ENCODE data around the gene KRTAP4-6.
"Not testable (repeated sequence)": the region's sequence is repeated elsewhere in the genome, so short reads cannot be mapped to it uniquely, and the experiment has no call there.

KRTAP4-6 gene

GRCh38 chr17:41140360-41141131 lies at the start of gene KRTAP4-6:
Gene KRTAP4-6 (minus strand): TSS chr17:41140544. CDS start chr17:41140487, 57 bp downstream.
- no peak for DNase-seq (ENCODE audit: low read depth, low spot score)

- DNase-seq (ENCODE audit: low read depth, low spot score): not testable (repeated sequence)
These were observed 49.5 kb upstream of the KRTAP4-6 start, which contains the start of gene KRTAP9-1 for GRCh38 chr17:41189837-41190318. Gene KRTAP9-1 (plus strand): TSS chr17:41189887. CDS start chr17:41189887, 0 bp downstream.

GRCh38 chr17:41186872-41187271 lies 46.5 kb upstream of the KRTAP4-6 start:
- DNase-seq (ENCODE audit: low read depth, low spot score): no peak

- no peak for DNase-seq (ENCODE audit: low read depth, low spot score)
These were observed 44.7 kb upstream of the KRTAP4-6 start for GRCh38 chr17:41185001-41185400.

- no peak for DNase-seq (ENCODE audit: low read depth, low spot score)
These were observed 44.2 kb upstream of the KRTAP4-6 start, which contains the start of gene KRTAP4-1 for GRCh38 chr17:41184480-41184961. Gene KRTAP4-1 (minus strand): TSS chr17:41184911. CDS start chr17:41184854, 57 bp downstream.

GRCh38 chr17:41178843-41179616 lies 38.7 kb upstream of the KRTAP4-6 start:
- DNase-seq (ENCODE audit: low read depth, low spot score): no peak

- no peak for DNase-seq (ENCODE audit: low read depth, low spot score)
These were observed 38.0 kb upstream of the KRTAP4-6 start for GRCh38 chr17:41178341-41178740.

- DNase-seq (ENCODE audit: low read depth, low spot score): no peak
These were observed 37.5 kb upstream of the KRTAP4-6 start, which contains the start of gene KRTAP4-2 for GRCh38 chr17:41177727-41178271. Gene KRTAP4-2 (minus strand): TSS chr17:41178221. CDS start chr17:41178164, 57 bp downstream.

- DNase-seq (ENCODE audit: low read depth, low spot score): no peak
These were observed 36.5 kb upstream of the KRTAP4-6 start for GRCh38 chr17:41176744-41177387.

GRCh38 chr17:41171886-41172285 lies 31.5 kb upstream of the KRTAP4-6 start:
- no peak for DNase-seq (ENCODE audit: low read depth, low spot score)

GRCh38 chr17:41168121-41168520 lies 27.8 kb upstream of the KRTAP4-6 start, which contains the start of gene KRTAP4-3:
Gene KRTAP4-3 (minus strand): TSS chr17:41168221. CDS start chr17:41168172, 49 bp downstream.
- no peak for DNase-seq (ENCODE audit: low read depth, low spot score)

GRCh38 chr17:41167561-41167960 lies 27.2 kb upstream of the KRTAP4-6 start:
- no peak for DNase-seq (ENCODE audit: low read depth, low spot score)

- no peak for DNase-seq (ENCODE audit: low read depth, low spot score)
These were observed 23.5 kb upstream of the KRTAP4-6 start for GRCh38 chr17:41163828-41164227.

- no peak for DNase-seq (ENCODE audit: low read depth, low spot score)
These were observed 20.3 kb upstream of the KRTAP4-6 start, which contains the start of gene KRTAP4-4 for GRCh38 chr17:41160648-41161047. Gene KRTAP4-4 (minus strand): TSS chr17:41160748. CDS start chr17:41160691, 57 bp downstream.

GRCh38 chr17:41160190-41160589 lies 19.8 kb upstream of the KRTAP4-6 start:
- DNase-seq (ENCODE audit: low read depth, low spot score): not testable (repeated sequence)

- no peak for DNase-seq (ENCODE audit: low read depth, low spot score)
These were observed 13.5 kb upstream of the KRTAP4-6 start for GRCh38 chr17:41153856-41154255.

GRCh38 chr17:41151525-41151924 lies 11.2 kb upstream of the KRTAP4-6 start:
- DNase-seq (ENCODE audit: low read depth, low spot score): no peak

GRCh38 chr17:41150026-41150425 lies 9.7 kb upstream of the KRTAP4-6 start:
- DNase-seq (ENCODE audit: low read depth, low spot score): no peak

- no peak for DNase-seq (ENCODE audit: low read depth, low spot score)
These were observed 9.3 kb upstream of the KRTAP4-6 start, which contains the start of gene KRTAP4-5 for GRCh38 chr17:41149652-41149985. Gene KRTAP4-5 (minus strand): TSS chr17:41149825. CDS start chr17:41149767, 58 bp downstream.

- not testable (repeated sequence) for DNase-seq (ENCODE audit: low read depth, low spot score)
These were observed 8.8 kb upstream of the KRTAP4-6 start for GRCh38 chr17:41148971-41149651.
